Measurements from ENCODE around the gene STMN1.

Gene STMN1

DNA sequence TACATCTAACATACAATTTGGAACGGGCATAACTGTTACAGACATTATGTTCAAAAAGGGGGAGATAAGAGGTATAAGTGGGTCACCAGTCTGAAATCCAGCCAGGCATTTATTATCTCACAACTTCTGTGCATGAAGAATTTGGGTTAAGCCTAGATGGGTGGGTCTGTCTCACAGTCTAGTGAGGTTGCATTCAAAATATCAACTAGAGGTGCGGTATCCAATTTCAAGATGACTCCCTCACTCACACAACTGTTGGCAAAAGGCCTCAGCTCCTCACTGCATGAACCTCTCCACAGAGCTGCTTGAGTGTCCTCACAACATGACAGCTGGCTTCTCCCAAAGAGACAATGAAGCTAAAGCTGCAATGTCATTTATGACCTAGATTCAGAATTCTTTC lies 51.7 kb downstream of the STMN1 start:
- no peak for TF ChIP-seq CTCF (IDR thresholded peaks at IDR 0.05; ENCODE audit: control extremely low read depth, extremely low read depth, low read depth, missing control alignments)
- DNase-seq (ENCODE audit: extremely low spot score), result no peak
- CTCF ChIA-PET, result interaction anchor here (0.8 to 2.0 kb wide), 5 partner anchors 12 to 143 kb away, joined by 3 to 8 read pairs (median 4); partner anchors contain the start of gene PAFAH2
- POLR2A ChIA-PET, result interaction anchor here (0.6 to 1.1 kb wide), 2 partner anchors 21 to 692 kb away, joined by 3 read pairs; partner anchors contain the start of gene PAQR7
